Esophagus squamous epithelium (tissue), 5 donors: Measurements from ENCODE around the gene TUBA8. TPM values are rescaled to one million over a fixed set of nuclear protein-coding genes. Genes with fewer than 3 reads are reported as not detected.
"Not testable (repeated sequence)": the region's sequence is repeated elsewhere in the genome, so short reads cannot be mapped to it uniquely, and the experiment has no call there.

Experiments
- DNase-seq: peaks from one replicate; lab custom pipeline; 2025; lab: John Stamatoyannopoulos, UW
- H3K27ac ChIP-seq, 4 donors: fragments of 200-600 bp; sonication (generic); one replicate each; pipeline ENCODE4 v1.5.1; 2016 to 2019; ENCODE audit warnings: mild to moderate bottlenecking in 1 of 4
- H3K27me3 ChIP-seq, 4 donors: fragments of 200-600 bp; sonication (generic); 1 replicate in 3 of 4; 2 replicates in 1 of 4; pipeline versions ENCODE4 v1.5.1 to v1.6.0; 2017 to 2021; ENCODE audit warnings: antibody characterized with exemption in 1 of 4
- H3K36me3 ChIP-seq, 3 donors: fragments of 200-600 bp; sonication (generic); one replicate each; pipeline ENCODE4 v1.5.1; 2016 to 2019
- H3K4me1 ChIP-seq, 3 donors: fragments of 200-600 bp; sonication (generic); one replicate each; pipeline ENCODE4 v1.5.1; 2017 to 2019
- H3K4me3 ChIP-seq, 4 donors: fragments of 200-600 bp; sonication (generic); 1 replicate in 3 of 4; 2 replicates in 1 of 4; pipeline ENCODE4 v1.5.1; 2016 to 2019; ENCODE audit warnings: mild to moderate bottlenecking in 2 of 4, moderate library complexity in 1 of 4
- H3K9me3 ChIP-seq, 3 donors: fragments of 200-600 bp; sonication (generic); one replicate each; pipeline ENCODE4 v1.5.1; 2016 to 2019
- POLR2A ChIP-seq, 4 donors: fragments of 450-650 bp; IDR thresholded peaks; one replicate each; pipeline ENCODE4 v1.6.1; 2017; ENCODE audit warnings: antibody characterized with exemption in 4 of 4, mild to moderate bottlenecking in 4 of 4, moderate library complexity in 3 of 4
- WGBS, 2 donors: methylation state at CpG; one replicate each; pipeline ENCODE4 v1.1.5; 2018; 5-methylcytosine and 5-hydroxymethylcytosine counted together
- intact Hi-C: fragments of 100-400 bp; cut with DNase I; formaldehyde crosslinking; loops from one replicate; pipeline ENCODE4 v1.15.0; 2022
- total RNA-seq, 4 donors: library from RNA; depleted of rRNA; stranded (reverse); fragments of >200 nt; gene quantifications; one replicate each; pipeline ENCODE4 v1.1.0, GENCODE V29; 2016
- TF ChIP-seq, protein P1 (sequence below), 6 experiments: fragments of 450-650 bp in 4 of 6; fragments of 200-600 bp in 2 of 6; sonication (generic) in 2 of 6; IDR thresholded peaks; one replicate each; pipeline ENCODE4 v1.5.1; 2016 to 2019; ENCODE audit warnings: antibody characterized with exemption in 6 of 6, mild to moderate bottlenecking in 4 of 6, moderate library complexity in 4 of 6
- donor health status: DM: yes; HTN: yes; CAD: no.

The TUBA8 gene
- total RNA-seq, 4 donors from 2014 or later: 0.57 to 2.1 TPM; not detected in 2

GRCh38 chr22:18126606-18127005, 16.0 kb downstream of the TUBA8 start:
- Histone ChIP-seq H3K4me3 (no peak overlapping the region), H3K36me3 (peaks cover 0 to 8% (median 0%) of the 10 kb centered on the region in 3 donors), H3K9me3 (no peaks in the 10 kb centered on the region), H3K27me3 (no peaks in the 10 kb centered on the region), H3K27ac (no peak overlapping the region), H3K4me1 (no peaks in the 10 kb centered on the region)
- no peak for DNase-seq
- intact Hi-C loops: no loop called here
- TF ChIP-seq, protein P1, sequence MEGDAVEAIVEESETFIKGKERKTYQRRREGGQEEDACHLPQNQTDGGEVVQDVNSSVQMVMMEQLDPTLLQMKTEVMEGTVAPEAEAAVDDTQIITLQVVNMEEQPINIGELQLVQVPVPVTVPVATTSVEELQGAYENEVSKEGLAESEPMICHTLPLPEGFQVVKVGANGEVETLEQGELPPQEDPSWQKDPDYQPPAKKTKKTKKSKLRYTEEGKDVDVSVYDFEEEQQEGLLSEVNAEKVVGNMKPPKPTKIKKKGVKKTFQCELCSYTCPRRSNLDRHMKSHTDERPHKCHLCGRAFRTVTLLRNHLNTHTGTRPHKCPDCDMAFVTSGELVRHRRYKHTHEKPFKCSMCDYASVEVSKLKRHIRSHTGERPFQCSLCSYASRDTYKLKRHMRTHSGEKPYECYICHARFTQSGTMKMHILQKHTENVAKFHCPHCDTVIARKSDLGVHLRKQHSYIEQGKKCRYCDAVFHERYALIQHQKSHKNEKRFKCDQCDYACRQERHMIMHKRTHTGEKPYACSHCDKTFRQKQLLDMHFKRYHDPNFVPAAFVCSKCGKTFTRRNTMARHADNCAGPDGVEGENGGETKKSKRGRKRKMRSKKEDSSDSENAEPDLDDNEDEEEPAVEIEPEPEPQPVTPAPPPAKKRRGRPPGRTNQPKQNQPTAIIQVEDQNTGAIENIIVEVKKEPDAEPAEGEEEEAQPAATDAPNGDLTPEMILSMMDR (IDR thresholded peaks at IDR 0.05): no peak
- TF ChIP-seq POLR2A (IDR thresholded peaks at IDR 0.05): no peak
- 97 to 98% methylated on average over 17 of the region's 18 CpGs for WGBS, 2 donors

DNA sequence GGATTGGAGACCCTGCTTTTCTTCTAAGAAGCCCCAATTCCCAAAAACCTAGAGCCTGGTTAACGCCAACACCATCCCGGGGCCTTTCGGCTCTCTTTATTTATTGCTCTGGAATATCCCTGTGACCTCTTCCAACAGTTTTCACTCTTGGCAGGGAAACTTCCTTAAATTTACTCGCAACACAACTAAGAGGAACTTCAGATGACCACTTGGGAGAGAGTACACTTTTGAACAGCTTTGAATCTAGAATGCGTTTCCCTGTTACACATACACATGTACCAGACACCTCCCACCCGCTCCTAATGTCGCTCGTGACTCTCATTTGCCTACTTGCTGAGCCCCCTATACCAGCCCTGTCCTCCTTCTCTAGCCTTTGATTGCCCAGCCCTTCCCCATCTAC, 19.4 kb downstream of the TUBA8 start:
- no peak overlapping the region for H3K4me3 ChIP-seq
- no peak for DNase-seq
- H3K27me3 ChIP-seq: no peaks in the 10 kb centered on the region
- 87 to 91% methylated on average over 8 of the region's 8 CpGs for WGBS, 2 donors
- no peak overlapping the region for H3K27ac ChIP-seq
- no peaks in the 10 kb centered on the region for H3K9me3 ChIP-seq
- no peaks in the 10 kb centered on the region for H3K4me1 ChIP-seq
- H3K36me3 ChIP-seq: peaks cover 0 to 8% (median 0%) of the 10 kb centered on the region in 3 donors
- TF ChIP-seq, protein P1 (IDR thresholded peaks at IDR 0.05): no peak
- intact Hi-C loops: no loop called here

DNA sequence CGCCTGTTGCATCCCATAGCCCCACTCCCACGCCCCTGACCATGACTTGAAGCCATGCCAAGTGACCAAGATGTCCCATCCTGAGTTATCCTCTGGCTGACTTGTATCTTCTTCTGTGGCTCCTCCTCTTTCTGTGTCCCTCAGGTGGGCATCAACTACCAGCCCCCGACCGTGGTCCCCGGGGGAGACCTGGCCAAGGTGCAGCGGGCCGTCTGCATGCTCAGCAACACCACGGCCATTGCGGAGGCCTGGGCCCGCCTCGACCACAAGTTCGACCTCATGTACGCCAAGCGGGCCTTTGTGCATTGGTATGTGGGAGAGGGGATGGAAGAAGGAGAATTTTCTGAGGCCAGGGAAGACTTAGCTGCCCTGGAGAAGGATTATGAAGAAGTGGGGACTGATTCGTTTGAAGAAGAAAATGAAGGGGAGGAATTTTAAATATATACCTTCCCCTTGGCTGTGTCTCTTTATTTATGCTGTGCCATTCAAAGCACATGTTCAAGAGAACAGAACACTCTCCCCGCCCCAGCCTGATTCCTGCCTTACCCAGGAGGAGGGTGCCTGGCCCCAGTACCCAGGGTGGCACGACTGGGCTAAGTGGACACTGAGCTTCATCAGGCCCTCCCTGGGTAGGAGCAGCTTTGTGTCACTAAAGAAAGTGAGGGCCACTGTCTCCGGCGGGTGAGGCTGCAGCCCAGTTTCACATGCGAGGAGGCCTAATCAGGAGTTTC, 20.3 kb downstream of the TUBA8 start:
- Histone ChIP-seq H3K9me3 (no peaks in the 10 kb centered on the region), H3K36me3 (peaks cover 0 to 8% (median 0%) of the 10 kb centered on the region in 3 donors), H3K27me3 (no peaks in the 10 kb centered on the region), H3K4me3 (no peak overlapping the region), H3K4me1 (no peaks in the 10 kb centered on the region), H3K27ac (no peak overlapping the region)
- TF ChIP-seq, protein P1 (IDR thresholded peaks at IDR 0.05): no peak
- TF ChIP-seq POLR2A (IDR thresholded peaks at IDR 0.05): no peak
- 84 to 87% methylated on average over 9 to 11 of the region's 20 CpGs for WGBS, 2 donors
- no peak for DNase-seq
- intact Hi-C loops: no loop called here

DNA sequence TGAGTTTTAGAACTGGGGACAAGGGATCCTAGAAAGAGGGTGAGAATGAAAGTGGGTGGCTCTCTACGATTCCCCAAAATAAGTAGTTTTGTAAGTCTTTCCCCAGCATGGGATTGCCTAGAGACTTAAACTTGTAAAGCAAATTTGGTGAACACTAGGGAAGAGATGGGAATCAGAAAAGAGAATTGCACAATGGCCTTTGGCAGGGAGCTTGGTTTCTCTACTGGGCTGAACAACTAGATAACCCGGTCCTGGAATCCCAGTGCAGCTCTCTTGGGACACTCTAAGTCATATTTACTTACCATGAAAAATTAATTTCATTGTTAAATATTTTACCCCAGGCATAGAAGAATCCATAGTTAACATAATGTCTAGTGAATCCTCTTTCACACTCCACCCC, 22.8 kb downstream of the TUBA8 start:
- no peak for DNase-seq
- Histone ChIP-seq H3K27me3 (no peaks in the 10 kb centered on the region), H3K4me1 (no peaks in the 10 kb centered on the region), H3K27ac (peak overlapping the region in 1 of 4 donors; percentile 31), H3K4me3 (no peak overlapping the region), H3K36me3 (no peaks in the 10 kb centered on the region), H3K9me3 (no peaks in the 10 kb centered on the region)
- TF ChIP-seq, protein P1 (IDR thresholded peaks at IDR 0.05): no peak
- TF ChIP-seq POLR2A (IDR thresholded peaks at IDR 0.05): no peak
- intact Hi-C loops: no loop called here
- 38 to 56% methylated on average over 1 to 2 of the region's 2 CpGs for WGBS, 2 donors

GRCh38 chr22:18136563-18137320, 26.1 kb downstream of the TUBA8 start:
- Histone ChIP-seq H3K36me3 (no peaks in the 10 kb centered on the region), H3K27me3 (no peaks in the 10 kb centered on the region), H3K27ac (no peak overlapping the region), H3K4me3 (no peak overlapping the region), H3K4me1 (no peaks in the 10 kb centered on the region), H3K9me3 (no peaks in the 10 kb centered on the region)
- 77 to 87% methylated on average over 20 to 21 of the region's 21 CpGs for WGBS, 2 donors
- no peak for DNase-seq
- intact Hi-C loops: no loop called here
- TF ChIP-seq POLR2A (IDR thresholded peaks at IDR 0.05): no peak
- TF ChIP-seq, protein P1 (IDR thresholded peaks at IDR 0.05): no peak

DNA sequence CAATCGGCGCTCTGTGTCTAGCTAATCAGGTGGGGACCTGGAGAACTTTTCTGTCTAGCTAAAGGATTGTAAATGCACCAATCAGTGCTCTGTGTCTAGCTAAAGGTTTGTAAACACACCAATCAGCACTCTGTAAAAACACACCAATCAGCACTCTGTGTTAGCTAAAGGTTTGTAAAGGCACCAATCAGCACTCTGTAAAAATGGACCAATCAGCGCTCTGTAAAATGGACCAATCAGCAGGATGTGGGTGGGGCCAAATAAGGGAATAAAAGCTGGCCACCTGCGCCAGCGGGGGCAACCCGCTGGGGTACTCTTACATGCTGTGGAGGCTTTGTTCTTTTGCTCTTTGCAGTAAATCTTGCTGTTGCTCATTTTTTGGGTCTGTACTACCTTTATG, 30.4 kb downstream of the TUBA8 start:
- 93 to 98% methylated on average over 6 of the region's 6 CpGs for WGBS, 2 donors
- not testable (repeated sequence) for H3K4me3 ChIP-seq

More for the DNA sequence above, 30.4 kb downstream of the TUBA8 start:
- intact Hi-C loops, H3K4me1 ChIP-seq, H3K27ac ChIP-seq, DNase-seq, H3K9me3 ChIP-seq, H3K27me3 ChIP-seq, H3K36me3 ChIP-seq: not testable (repeated sequence)
